NT2/D1 (cell line): ENCODE results near the gene KCNK16.

Experiments
- SUZ12 ChIP-seq: IDR thresholded peaks from 2 replicates; pipeline ENCODE4 v1.6.1; 2011; ENCODE audit not compliant: insufficient read length, insufficient read depth; ENCODE audit errors: extremely low read depth
- ZNF274 ChIP-seq: IDR thresholded peaks from 2 replicates; pipeline ENCODE4 v1.6.1; 2011; ENCODE audit warnings: mild to moderate bottlenecking, low read depth, low read length

DNA sequence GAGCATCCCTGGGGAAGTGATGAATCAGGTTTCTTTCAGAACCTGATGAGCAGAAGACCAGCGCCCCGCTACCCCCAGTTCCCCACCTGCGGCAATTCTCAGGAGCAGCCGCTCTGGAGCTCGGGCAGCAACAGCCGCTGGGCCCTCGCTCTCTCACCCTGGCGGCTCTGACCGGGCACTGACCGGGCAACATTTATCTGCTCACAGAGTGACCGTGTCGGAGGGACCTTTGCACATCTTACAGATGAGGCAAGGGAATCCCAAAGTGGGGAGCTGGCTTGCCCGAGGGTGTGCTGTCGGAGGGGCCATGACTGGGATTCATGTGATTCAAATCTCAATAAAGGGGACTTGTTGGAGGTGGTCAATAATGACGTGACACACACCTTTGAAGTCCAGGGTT is 26.2 kb upstream of the KCNK16 start:
- TF ChIP-seq SUZ12, result no peak
- TF ChIP-seq ZNF274, result no peak
